ENCODE measurements around the gene CIDEC. TPM values are rescaled to one million over a fixed set of nuclear protein-coding genes. Genes with fewer than 3 reads are reported as not detected.

CIDEC gene
- polyA plus RNA-seq, 1 donor from 2014 or later = not detected

DNA sequence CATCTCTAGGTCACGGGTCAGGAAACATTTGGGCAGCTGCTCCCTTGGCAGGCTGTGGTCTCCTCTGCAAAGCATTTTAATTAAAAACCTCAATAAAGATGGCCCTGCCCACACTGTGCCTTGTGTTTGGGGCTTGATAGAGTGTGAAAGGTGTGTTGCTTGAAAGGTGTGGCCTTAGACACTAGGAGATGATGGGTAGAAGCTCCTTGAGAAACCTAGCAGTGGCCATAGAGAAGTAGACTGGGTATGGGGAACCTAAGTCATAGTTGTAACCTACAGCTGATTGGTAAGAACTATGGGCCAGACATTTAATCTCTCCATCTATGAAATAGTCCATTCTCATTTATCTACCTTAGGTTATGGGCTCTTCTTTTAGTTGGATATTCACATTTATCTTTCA lies 13.7 kb upstream of the CIDEC start:
- peaks cover 3% of the 10 kb centered on the region for H3F3A ChIP-seq (ENCODE audit: insufficient read depth, low read length, poor library complexity, severe bottlenecking)
- no peak for TF ChIP-seq RAD21 (conservative IDR thresholded peaks at IDR 0.05)
- no peak for TF ChIP-seq SMC3 (conservative IDR thresholded peaks at IDR 0.05; ENCODE audit: poor library complexity)
- no peak for TF ChIP-seq EP300 (conservative IDR thresholded peaks at IDR 0.05; ENCODE audit: poor library complexity, severe bottlenecking)
- TF ChIP-seq, protein P1, sequence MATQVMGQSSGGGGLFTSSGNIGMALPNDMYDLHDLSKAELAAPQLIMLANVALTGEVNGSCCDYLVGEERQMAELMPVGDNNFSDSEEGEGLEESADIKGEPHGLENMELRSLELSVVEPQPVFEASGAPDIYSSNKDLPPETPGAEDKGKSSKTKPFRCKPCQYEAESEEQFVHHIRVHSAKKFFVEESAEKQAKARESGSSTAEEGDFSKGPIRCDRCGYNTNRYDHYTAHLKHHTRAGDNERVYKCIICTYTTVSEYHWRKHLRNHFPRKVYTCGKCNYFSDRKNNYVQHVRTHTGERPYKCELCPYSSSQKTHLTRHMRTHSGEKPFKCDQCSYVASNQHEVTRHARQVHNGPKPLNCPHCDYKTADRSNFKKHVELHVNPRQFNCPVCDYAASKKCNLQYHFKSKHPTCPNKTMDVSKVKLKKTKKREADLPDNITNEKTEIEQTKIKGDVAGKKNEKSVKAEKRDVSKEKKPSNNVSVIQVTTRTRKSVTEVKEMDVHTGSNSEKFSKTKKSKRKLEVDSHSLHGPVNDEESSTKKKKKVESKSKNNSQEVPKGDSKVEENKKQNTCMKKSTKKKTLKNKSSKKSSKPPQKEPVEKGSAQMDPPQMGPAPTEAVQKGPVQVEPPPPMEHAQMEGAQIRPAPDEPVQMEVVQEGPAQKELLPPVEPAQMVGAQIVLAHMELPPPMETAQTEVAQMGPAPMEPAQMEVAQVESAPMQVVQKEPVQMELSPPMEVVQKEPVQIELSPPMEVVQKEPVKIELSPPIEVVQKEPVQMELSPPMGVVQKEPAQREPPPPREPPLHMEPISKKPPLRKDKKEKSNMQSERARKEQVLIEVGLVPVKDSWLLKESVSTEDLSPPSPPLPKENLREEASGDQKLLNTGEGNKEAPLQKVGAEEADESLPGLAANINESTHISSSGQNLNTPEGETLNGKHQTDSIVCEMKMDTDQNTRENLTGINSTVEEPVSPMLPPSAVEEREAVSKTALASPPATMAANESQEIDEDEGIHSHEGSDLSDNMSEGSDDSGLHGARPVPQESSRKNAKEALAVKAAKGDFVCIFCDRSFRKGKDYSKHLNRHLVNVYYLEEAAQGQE (IDR thresholded peaks at IDR 0.05; ENCODE audit: borderline replicate concordance) = no peak
- no peak for TF ChIP-seq MXI1 (conservative IDR thresholded peaks at IDR 0.05; ENCODE audit: poor library complexity, severe bottlenecking)
- TF ChIP-seq POLR2AphosphoS5 (IDR thresholded peaks at IDR 0.05) = no peak

DNA sequence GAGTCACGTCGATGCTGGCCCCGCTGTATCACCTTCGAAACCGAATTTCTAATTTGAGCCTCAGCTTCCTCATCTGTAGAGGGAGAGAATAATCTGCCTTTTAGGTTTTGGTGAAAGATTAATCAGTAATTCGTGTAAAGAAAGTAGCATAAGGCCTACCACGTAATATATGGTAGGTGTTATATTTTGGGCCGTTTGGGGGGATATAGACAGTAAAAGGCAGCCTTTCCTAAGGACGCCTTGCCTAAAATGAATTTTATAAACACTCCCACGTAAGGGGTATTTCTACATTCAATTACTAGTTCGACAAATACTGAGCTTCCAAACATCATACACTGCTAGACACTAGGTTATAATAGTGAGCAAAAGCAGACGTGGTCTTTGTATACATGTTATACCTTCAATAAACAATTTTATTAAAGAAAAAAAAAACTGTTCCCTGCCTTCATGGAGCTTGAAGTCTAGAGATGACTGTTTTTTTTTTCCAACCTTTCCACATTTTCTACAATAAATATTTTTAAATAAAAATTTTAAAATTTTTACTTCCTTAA lies 11.1 kb upstream of the CIDEC start:
- H2AFZ ChIP-seq (ENCODE audit: low read depth, low read length) = peak overlapping the region; percentile 69
- H3K27ac ChIP-seq (ENCODE audit: low read length) = peak overlapping the region; percentile 84
- peak overlapping the region; percentile 95 for H3K9ac ChIP-seq (ENCODE audit: low read length)
- TF ChIP-seq MXI1 (conservative IDR thresholded peaks at IDR 0.05; ENCODE audit: poor library complexity, severe bottlenecking) (no peak), SMC3 (conservative IDR thresholded peaks at IDR 0.05; ENCODE audit: poor library complexity) (no peak), TAF1 (IDR thresholded peaks at IDR 0.05; ENCODE audit: low read depth) (no peak), EP300 (conservative IDR thresholded peaks at IDR 0.05; ENCODE audit: poor library complexity, severe bottlenecking) (no peak), POLR2AphosphoS5 (IDR thresholded peaks at IDR 0.05) (no peak), RAD21 (conservative IDR thresholded peaks at IDR 0.05) (no peak), EZH2 (IDR thresholded peaks at IDR 0.05; ENCODE audit: borderline replicate concordance, insufficient read depth, low read length, poor library complexity, severe bottlenecking) (no peak)
- TF ChIP-seq, protein P2, sequence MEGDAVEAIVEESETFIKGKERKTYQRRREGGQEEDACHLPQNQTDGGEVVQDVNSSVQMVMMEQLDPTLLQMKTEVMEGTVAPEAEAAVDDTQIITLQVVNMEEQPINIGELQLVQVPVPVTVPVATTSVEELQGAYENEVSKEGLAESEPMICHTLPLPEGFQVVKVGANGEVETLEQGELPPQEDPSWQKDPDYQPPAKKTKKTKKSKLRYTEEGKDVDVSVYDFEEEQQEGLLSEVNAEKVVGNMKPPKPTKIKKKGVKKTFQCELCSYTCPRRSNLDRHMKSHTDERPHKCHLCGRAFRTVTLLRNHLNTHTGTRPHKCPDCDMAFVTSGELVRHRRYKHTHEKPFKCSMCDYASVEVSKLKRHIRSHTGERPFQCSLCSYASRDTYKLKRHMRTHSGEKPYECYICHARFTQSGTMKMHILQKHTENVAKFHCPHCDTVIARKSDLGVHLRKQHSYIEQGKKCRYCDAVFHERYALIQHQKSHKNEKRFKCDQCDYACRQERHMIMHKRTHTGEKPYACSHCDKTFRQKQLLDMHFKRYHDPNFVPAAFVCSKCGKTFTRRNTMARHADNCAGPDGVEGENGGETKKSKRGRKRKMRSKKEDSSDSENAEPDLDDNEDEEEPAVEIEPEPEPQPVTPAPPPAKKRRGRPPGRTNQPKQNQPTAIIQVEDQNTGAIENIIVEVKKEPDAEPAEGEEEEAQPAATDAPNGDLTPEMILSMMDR (IDR thresholded peaks at IDR 0.05; ENCODE audit: poor library complexity, severe bottlenecking) = no peak
- TF ChIP-seq, protein P1 (IDR thresholded peaks at IDR 0.05; ENCODE audit: borderline replicate concordance) = no peak
- peak overlapping the region; percentile 100 for H3K4me3 ChIP-seq (ENCODE audit: low read length)
- H3F3A ChIP-seq (ENCODE audit: insufficient read depth, low read length, poor library complexity, severe bottlenecking) = peaks cover 3% of the 10 kb centered on the region
- peak overlapping the region; percentile 84 for H3K4me2 ChIP-seq (ENCODE audit: low read length)
- H4K20me1 ChIP-seq (ENCODE audit: insufficient read depth) = no peaks in the 10 kb centered on the region
- no peaks in the 10 kb centered on the region for H3K36me3 ChIP-seq (ENCODE audit: insufficient read depth, low read length)
- H3K79me2 ChIP-seq (replicated peaks; ENCODE audit: insufficient read depth, low read length) = peaks cover 13% of the 10 kb centered on the region
- no peaks in the 10 kb centered on the region for H3K9me3 ChIP-seq (ENCODE audit: low read length)
- H3K9me2 ChIP-seq (ENCODE audit: insufficient read depth, low read length) = no peaks in the 10 kb centered on the region
- no peaks in the 10 kb centered on the region for H3K27me3 ChIP-seq (ENCODE audit: insufficient read depth, low read depth, low read length)

More for the DNA sequence above, 13.7 kb upstream of the CIDEC start:
- no peaks in the 10 kb centered on the region for H3K9me3 ChIP-seq (ENCODE audit: low read length)
- no peak overlapping the region for H2AFZ ChIP-seq (ENCODE audit: low read depth, low read length)
- no peak overlapping the region for H3K27ac ChIP-seq (ENCODE audit: low read length)
- no peak overlapping the region for H3K9ac ChIP-seq (ENCODE audit: low read length)
- H3K4me2 ChIP-seq (ENCODE audit: low read length) = no peak overlapping the region
- H3K27me3 ChIP-seq (ENCODE audit: insufficient read depth, low read depth, low read length) = no peaks in the 10 kb centered on the region
- H3K36me3 ChIP-seq (ENCODE audit: insufficient read depth, low read length) = no peaks in the 10 kb centered on the region
- H3K9me2 ChIP-seq (ENCODE audit: insufficient read depth, low read length) = no peaks in the 10 kb centered on the region
- peaks cover 13% of the 10 kb centered on the region for H3K79me2 ChIP-seq (replicated peaks; ENCODE audit: insufficient read depth, low read length)
- no peaks in the 10 kb centered on the region for H4K20me1 ChIP-seq (ENCODE audit: insufficient read depth)
- no peak overlapping the region for H3K4me3 ChIP-seq (ENCODE audit: low read length)
